Esophagus muscularis mucosa (tissue), 4 donors: Measurements from ENCODE around the gene RAB40C. TPM values are rescaled to one million over a fixed set of nuclear protein-coding genes. Genes with fewer than 3 reads are reported as not detected.
A peak's percentile ranks its signal among the peaks of the same experiment; 100 is the strongest.

ENCODE experiments used
- DNase-seq: peaks from one replicate; pipeline ENCODE4 v3.0.0-alpha.2; 2017; ENCODE audit errors: extremely low spot score
- H3K27ac ChIP-seq, 4 donors: fragments of 200-600 bp; sonication (generic); replicated peaks in 1 of 4; 1 replicate in 3 of 4; 2 replicates in 1 of 4; pipeline ENCODE4 v1.5.1; 2016 to 2019; ENCODE audit warnings: mild to moderate bottlenecking in 1 of 4
- H3K27me3 ChIP-seq, 4 donors: fragments of 200-600 bp; sonication (generic); one replicate each; pipeline versions ENCODE4 v1.5.1 to v1.6.0; 2016 to 2019
- H3K36me3 ChIP-seq, 4 donors: fragments of 200-600 bp; sonication (generic); one replicate each; pipeline ENCODE4 v1.5.1; 2016 to 2019
- H3K4me1 ChIP-seq, 4 donors: fragments of 200-600 bp; sonication (generic); one replicate each; pipeline ENCODE4 v1.5.1; 2016 to 2019
- H3K4me3 ChIP-seq, 4 donors: fragments of 200-600 bp; sonication (generic); 1 replicate in 2 of 4; 2 replicates in 2 of 4; pipeline ENCODE4 v1.5.1; 2016 to 2019; ENCODE audit warnings: mild to moderate bottlenecking in 4 of 4, moderate library complexity in 1 of 4
- H3K9me3 ChIP-seq, 4 donors: fragments of 200-600 bp; sonication (generic); 1 replicate in 3 of 4; 2 replicates in 1 of 4; pipeline ENCODE4 v1.5.1; 2016 to 2019
- EP300 ChIP-seq: sonication (generic); formaldehyde crosslinking; IDR thresholded peaks from one replicate; pipeline ENCODE4 v1.6.1; 2017; ENCODE audit warnings: antibody characterized with exemption
- POLR2A ChIP-seq: fragments of 450-650 bp; IDR thresholded peaks from one replicate; pipeline ENCODE4 v1.6.1; 2017; ENCODE audit warnings: antibody characterized with exemption, moderate library complexity, mild to moderate bottlenecking, low read depth
- POLR2AphosphoS5 ChIP-seq, 2 donors: sonication (generic); formaldehyde crosslinking; IDR thresholded peaks; one replicate each; pipeline ENCODE4 v1.6.1; 2017; ENCODE audit warnings: antibody characterized with exemption in 2 of 2
- WGBS: methylation state at CpG from one replicate; pipeline ENCODE4 v1.1.5; 2018; 5-methylcytosine and 5-hydroxymethylcytosine counted together
- intact Hi-C: fragments of 100-400 bp; cut with DNase I; formaldehyde crosslinking; loops from one replicate; pipeline ENCODE4 v1.15.1; 2023
- total RNA-seq, 4 donors: library from RNA; depleted of rRNA; stranded (reverse); fragments of >200 nt; gene quantifications; one replicate each; pipeline versions ENCODE4 v1.1.0 to v1.2.1, GENCODE V29; 2016
- TF ChIP-seq, protein P1 (sequence below), 3 experiments: fragments of 200-600 bp in 2 of 3; fragments of 450-650 bp in 1 of 3; sonication (generic) in 2 of 3; IDR thresholded peaks; one replicate each; pipeline ENCODE4 v1.5.1; 2017 to 2019; ENCODE audit warnings: antibody characterized with exemption in 3 of 3, mild to moderate bottlenecking in 2 of 3, moderate library complexity in 1 of 3

RAB40C gene
- total RNA-seq, 4 donors from 2014 or later: 20.8 to 25.3 (median 23.0) TPM

DNA sequence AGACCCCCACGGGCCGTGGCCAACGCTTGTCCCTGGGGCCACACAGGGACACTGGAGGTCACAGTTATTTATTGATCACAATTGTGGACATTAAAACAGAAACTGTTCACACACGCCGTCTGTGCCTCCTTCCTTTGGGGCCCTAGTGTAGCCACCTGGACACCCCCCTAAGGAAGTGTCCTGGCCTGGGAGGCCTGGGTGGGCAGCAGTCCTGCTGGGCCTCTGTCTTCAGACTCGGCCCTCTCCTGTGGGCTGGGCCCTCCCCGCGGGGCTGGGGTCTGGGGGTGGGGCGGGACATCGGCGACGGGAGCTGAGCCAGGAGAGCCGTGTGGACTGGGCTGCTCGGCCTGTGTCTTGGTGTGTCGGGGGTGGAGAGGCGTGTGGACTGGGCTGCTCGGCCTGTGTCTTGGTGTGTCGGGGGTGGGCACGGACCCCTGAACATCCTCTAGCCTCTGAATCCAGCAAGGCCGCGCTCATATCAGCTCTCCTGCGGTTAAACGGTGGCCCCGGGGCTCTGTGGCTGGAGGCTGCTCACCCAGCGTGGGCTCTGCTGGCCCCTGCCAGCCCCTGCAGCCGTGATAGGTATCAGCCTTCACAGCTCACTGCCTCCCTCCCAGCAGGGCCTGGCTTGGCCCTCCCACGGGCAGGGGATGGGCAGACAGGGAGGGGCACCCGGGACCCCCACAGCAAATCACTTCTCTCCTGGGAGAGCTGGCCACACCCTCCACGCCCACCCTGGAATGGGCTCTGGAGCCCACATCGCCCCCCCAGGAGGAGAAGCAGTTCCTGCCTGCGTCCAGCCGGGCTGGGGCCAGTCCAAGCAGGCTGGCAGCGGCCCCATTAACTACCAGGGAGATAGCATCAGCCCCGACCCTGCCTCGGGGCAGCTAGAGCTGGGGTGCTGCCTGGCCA is 24.2 kb upstream of the RAB40C start:
- Histone ChIP-seq H3K4me3 (no peak overlapping the region), H3K36me3 (no peaks in the 10 kb centered on the region), H3K4me1 (peaks cover 41 to 58% (median 52%) of the 10 kb centered on the region in 4 donors), H3K27ac (peak overlapping the region in 1 of 4 donors; percentile 48), H3K27me3 (peaks cover 0 to 44% (median 8%) of the 10 kb centered on the region in 4 donors), H3K9me3 (no peaks in the 10 kb centered on the region)
- TF ChIP-seq POLR2AphosphoS5 (IDR thresholded peaks at IDR 0.05): no peak
- TF ChIP-seq, protein P1, sequence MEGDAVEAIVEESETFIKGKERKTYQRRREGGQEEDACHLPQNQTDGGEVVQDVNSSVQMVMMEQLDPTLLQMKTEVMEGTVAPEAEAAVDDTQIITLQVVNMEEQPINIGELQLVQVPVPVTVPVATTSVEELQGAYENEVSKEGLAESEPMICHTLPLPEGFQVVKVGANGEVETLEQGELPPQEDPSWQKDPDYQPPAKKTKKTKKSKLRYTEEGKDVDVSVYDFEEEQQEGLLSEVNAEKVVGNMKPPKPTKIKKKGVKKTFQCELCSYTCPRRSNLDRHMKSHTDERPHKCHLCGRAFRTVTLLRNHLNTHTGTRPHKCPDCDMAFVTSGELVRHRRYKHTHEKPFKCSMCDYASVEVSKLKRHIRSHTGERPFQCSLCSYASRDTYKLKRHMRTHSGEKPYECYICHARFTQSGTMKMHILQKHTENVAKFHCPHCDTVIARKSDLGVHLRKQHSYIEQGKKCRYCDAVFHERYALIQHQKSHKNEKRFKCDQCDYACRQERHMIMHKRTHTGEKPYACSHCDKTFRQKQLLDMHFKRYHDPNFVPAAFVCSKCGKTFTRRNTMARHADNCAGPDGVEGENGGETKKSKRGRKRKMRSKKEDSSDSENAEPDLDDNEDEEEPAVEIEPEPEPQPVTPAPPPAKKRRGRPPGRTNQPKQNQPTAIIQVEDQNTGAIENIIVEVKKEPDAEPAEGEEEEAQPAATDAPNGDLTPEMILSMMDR (IDR thresholded peaks at IDR 0.05): no peak
- no peak for TF ChIP-seq POLR2A
- no peak for TF ChIP-seq EP300
- WGBS: 61% methylated on average over 15 of the region's 35 CpGs
- no peak for DNase-seq
- intact Hi-C loops: no loop called here

DNA sequence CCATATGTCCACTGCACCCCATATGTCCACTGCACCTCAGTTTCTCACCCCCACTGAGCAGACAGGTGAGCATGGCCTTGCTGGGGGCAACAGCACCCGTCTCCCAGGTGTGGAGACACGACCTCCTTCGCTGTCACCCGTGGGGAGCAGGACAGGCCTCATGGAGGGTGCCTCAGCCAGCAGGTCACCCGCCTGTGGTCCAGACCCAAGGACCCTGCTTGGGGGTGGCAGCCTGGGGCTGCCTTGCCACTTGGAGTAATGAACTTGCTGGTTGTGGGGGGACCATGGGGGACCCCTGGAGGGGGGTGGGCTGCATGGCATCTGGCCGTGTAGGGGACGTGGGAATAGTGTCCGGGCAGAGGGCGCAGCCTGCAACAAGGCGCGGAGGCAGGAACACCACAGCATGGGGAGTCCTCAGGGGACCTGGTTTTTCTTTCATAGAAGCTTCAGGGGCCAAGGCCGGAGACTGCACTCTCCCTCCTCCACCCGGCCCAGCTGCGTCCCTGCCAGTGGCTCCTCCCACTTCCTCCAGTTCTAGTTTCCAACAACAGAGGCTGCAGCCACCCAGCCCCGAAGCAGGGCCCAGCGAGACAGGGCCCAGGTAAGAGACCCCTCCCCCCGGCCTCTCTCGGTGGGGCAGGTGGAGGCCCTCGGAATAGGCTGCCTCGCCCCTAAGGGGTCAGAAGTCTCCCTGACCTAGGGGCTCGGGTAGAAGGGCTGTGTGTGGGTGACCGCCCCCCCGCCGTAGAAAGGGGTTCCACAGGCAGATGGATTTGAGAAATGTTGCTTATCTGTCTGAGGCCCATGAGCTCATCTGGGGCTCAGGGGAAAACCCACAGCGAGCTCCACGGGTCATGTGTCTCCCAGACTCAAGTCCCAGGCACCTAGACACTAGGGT is 23.1 kb upstream of the RAB40C start, which contains the start of gene NHLRC4:
Gene NHLRC4, plus strand, starts transcription at position 531 of the 898 bp plus-strand sequence. CDS start 1,043 bp downstream, outside the sequence.
- DNase-seq: peak; percentile 93
- no peaks in the 10 kb centered on the region for H3K9me3 ChIP-seq
- H3K4me1 ChIP-seq: peaks cover 44 to 65% (median 57%) of the 10 kb centered on the region in 4 donors
- H3K4me3 ChIP-seq: peak within 1 kb of the TSS; percentile 43 to 52 (median 46)
- TF ChIP-seq POLR2AphosphoS5 (IDR thresholded peaks at IDR 0.05) (peak in 1 of 2 donors; percentile 16), EP300 (no peak), POLR2A (no peak)
- TF ChIP-seq, protein P1 (IDR thresholded peaks at IDR 0.05): no peak
- intact Hi-C loops: no loop called here
- peaks cover 0 to under 1% (median 0%) of the 10 kb centered on the region in 4 donors for H3K36me3 ChIP-seq
- H3K27me3 ChIP-seq: peaks cover 0 to 34% (median 0%) of the 10 kb centered on the region in 4 donors
- H3K27ac ChIP-seq: peak within 1 kb of the TSS; percentile 48 to 52 (median 50)
- 28% methylated on average over 15 of the region's 26 CpGs for WGBS

DNA sequence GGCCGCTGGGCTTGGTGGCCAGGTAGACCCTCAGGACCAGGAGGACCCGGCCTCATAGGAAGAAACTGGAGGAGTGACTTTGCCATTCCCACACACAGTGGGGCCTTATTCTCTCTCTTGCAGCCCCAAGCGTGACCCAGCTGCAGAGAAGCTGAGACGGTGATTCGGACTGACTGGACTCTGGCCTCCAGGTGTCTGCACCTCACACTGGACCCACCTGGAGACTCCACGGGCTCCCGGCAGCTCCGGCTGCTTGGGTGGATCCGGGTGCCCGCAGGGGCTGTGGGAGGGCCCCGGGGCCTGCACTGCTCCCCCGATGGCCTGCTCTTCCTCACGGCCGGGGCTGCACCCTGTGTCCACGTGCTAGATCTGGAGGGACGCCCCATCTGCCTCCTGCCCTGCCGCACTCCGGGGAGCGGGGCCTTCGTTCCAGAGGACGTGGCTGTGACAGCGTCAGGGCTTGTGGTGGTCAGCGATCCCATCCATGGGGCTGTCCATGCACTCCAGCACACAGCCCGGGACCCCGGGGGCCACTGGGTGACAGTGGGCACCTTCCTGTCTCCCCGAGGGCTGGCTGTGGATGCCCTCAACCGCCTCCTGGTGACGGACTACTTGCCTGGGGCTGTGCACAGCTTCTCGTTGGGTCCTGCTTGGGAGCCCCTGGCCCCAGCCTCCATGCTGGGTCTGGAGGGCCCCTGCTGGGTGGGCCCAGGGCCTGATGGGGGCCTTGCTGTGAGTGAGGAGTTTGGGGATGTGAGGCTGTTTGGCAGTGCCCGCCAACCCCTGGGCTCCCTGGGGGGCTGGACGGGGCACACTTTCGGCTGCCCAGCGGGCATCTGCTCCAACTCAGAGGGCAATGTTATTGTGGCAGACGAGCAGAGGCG is 22.3 kb upstream of the RAB40C start:
- Histone ChIP-seq H3K36me3 (peaks cover 0 to 9% (median 0%) of the 10 kb centered on the region in 4 donors), H3K27ac (peak overlapping the region; percentile 48 to 51 (median 50)), H3K4me1 (peaks cover 44 to 74% (median 58%) of the 10 kb centered on the region in 4 donors), H3K4me3 (peak overlapping the region; percentile 43 to 52 (median 46)), H3K27me3 (peaks cover 0 to 27% (median 0%) of the 10 kb centered on the region in 4 donors), H3K9me3 (no peaks in the 10 kb centered on the region)
- TF ChIP-seq, protein P1 (IDR thresholded peaks at IDR 0.05): no peak
- intact Hi-C loops: no loop called here
- DNase-seq: no peak
- 89% methylated on average over 10 of the region's 35 CpGs for whole genome bisulfite sequencing
